ENCODE measurements around the gene AKNA. TPM values are rescaled to one million over a fixed set of nuclear protein-coding genes. Genes with fewer than 3 reads are reported as not detected.

Gene AKNA
- total RNA-seq, 4 donors from 2014 or later, result 6.4 to 13.2 (median 8.0) TPM

GRCh38 chr9:114304416-114305188 is 83.2 kb downstream of the AKNA start:
- intact Hi-C loops (cut with DNase I; ENCODE audit: low total_unique reads), result no loop called here
- WGBS, 2 donors, result 86 to 92% methylated on average over 10 of the region's 10 CpGs
- TF ChIP-seq CTCF (IDR thresholded peaks at IDR 0.05) (no peak), POLR2A (IDR thresholded peaks at IDR 0.05) (no peak)
- DNase-seq (ENCODE audit: low spot score in 2 of 2), result peak in 1 of 2 donors; percentile 69
- no peak overlapping the region for H3K4me3 ChIP-seq (ENCODE audit: low read depth, poor library complexity, severe bottlenecking)

- H3K4me3 ChIP-seq (ENCODE audit: low read depth, poor library complexity, severe bottlenecking), result no peak overlapping the region
- DNase-seq (ENCODE audit: low spot score in 2 of 2), result peak in 1 of 2 donors; percentile 70
- no peak for TF ChIP-seq POLR2A (IDR thresholded peaks at IDR 0.05)
- TF ChIP-seq CTCF (IDR thresholded peaks at IDR 0.05), result no peak
- WGBS, 2 donors, result 94 to 96% methylated on average over 4 of the region's 4 CpGs
- intact Hi-C loops (cut with DNase I; ENCODE audit: low total_unique reads), result no loop called here
These were observed 83.8 kb downstream of the AKNA start for GRCh38 chr9:114303977-114304376.

- TF ChIP-seq POLR2A (IDR thresholded peaks at IDR 0.05) (no peak), CTCF (IDR thresholded peaks at IDR 0.05) (no peak)
- H3K4me3 ChIP-seq (ENCODE audit: low read depth, poor library complexity, severe bottlenecking), result no peak overlapping the region
- WGBS, 2 donors, result 72 to 90% methylated on average over 5 of the region's 5 CpGs
- DNase-seq (ENCODE audit: low spot score in 2 of 2), result peak in 1 of 2 donors; percentile 45
- intact Hi-C loops (cut with DNase I; ENCODE audit: low total_unique reads), result no loop called here
These were observed 84.2 kb downstream of the AKNA start for GRCh38 chr9:114303571-114303970.

GRCh38 chr9:114302727-114303126 is 85.1 kb downstream of the AKNA start:
- DNase-seq (ENCODE audit: low spot score in 2 of 2), result peak in 1 of 2 donors; percentile 43
- H3K4me3 ChIP-seq (ENCODE audit: low read depth, poor library complexity, severe bottlenecking), result no peak overlapping the region
- WGBS, 2 donors, result 71 to 82% methylated on average over 6 of the region's 6 CpGs
- intact Hi-C loops (cut with DNase I; ENCODE audit: low total_unique reads), result no loop called here
- TF ChIP-seq POLR2A (IDR thresholded peaks at IDR 0.05), result no peak
- no peak for TF ChIP-seq CTCF (IDR thresholded peaks at IDR 0.05)

- intact Hi-C loops (cut with DNase I; ENCODE audit: low total_unique reads), result no loop called here
- H3K4me3 ChIP-seq (ENCODE audit: low read depth, poor library complexity, severe bottlenecking), result no peak overlapping the region
- DNase-seq (ENCODE audit: low spot score in 2 of 2), result peak in 1 of 2 donors; percentile 42
- TF ChIP-seq POLR2A (IDR thresholded peaks at IDR 0.05) (no peak), CTCF (IDR thresholded peaks at IDR 0.05) (no peak)
- 85 to 90% methylated on average over 13 to 14 of the region's 15 CpGs for WGBS, 2 donors
These were observed 85.8 kb downstream of the AKNA start for GRCh38 chr9:114301798-114302565.
